Esophagus muscularis mucosa (tissue), 4 donors: Measurements from ENCODE around the gene RNF227. TPM values are rescaled to one million over a fixed set of nuclear protein-coding genes. Genes with fewer than 3 reads are reported as not detected.

Source experiments
- DNase-seq: peaks from one replicate; pipeline ENCODE4 v3.0.0-alpha.2; 2017; ENCODE audit errors: extremely low spot score
- H3K27ac ChIP-seq, 4 donors: fragments of 200-600 bp; sonication (generic); replicated peaks in 1 of 4; 1 replicate in 3 of 4; 2 replicates in 1 of 4; pipeline ENCODE4 v1.5.1; 2016 to 2019; ENCODE audit warnings: mild to moderate bottlenecking in 1 of 4
- H3K27me3 ChIP-seq, 4 donors: fragments of 200-600 bp; sonication (generic); one replicate each; pipeline versions ENCODE4 v1.5.1 to v1.6.0; 2016 to 2019
- H3K36me3 ChIP-seq, 4 donors: fragments of 200-600 bp; sonication (generic); one replicate each; pipeline ENCODE4 v1.5.1; 2016 to 2019
- H3K4me1 ChIP-seq, 4 donors: fragments of 200-600 bp; sonication (generic); one replicate each; pipeline ENCODE4 v1.5.1; 2016 to 2019
- H3K4me3 ChIP-seq, 4 donors: fragments of 200-600 bp; sonication (generic); 1 replicate in 2 of 4; 2 replicates in 2 of 4; pipeline ENCODE4 v1.5.1; 2016 to 2019; ENCODE audit warnings: mild to moderate bottlenecking in 4 of 4, moderate library complexity in 1 of 4
- H3K9me3 ChIP-seq, 4 donors: fragments of 200-600 bp; sonication (generic); 1 replicate in 3 of 4; 2 replicates in 1 of 4; pipeline ENCODE4 v1.5.1; 2016 to 2019
- EP300 ChIP-seq: sonication (generic); formaldehyde crosslinking; IDR thresholded peaks from one replicate; pipeline ENCODE4 v1.6.1; 2017; ENCODE audit warnings: antibody characterized with exemption
- POLR2A ChIP-seq: fragments of 450-650 bp; IDR thresholded peaks from one replicate; pipeline ENCODE4 v1.6.1; 2017; ENCODE audit warnings: antibody characterized with exemption, moderate library complexity, mild to moderate bottlenecking, low read depth
- POLR2AphosphoS5 ChIP-seq, 2 donors: sonication (generic); formaldehyde crosslinking; IDR thresholded peaks; one replicate each; pipeline ENCODE4 v1.6.1; 2017; ENCODE audit warnings: antibody characterized with exemption in 2 of 2
- WGBS: methylation state at CpG from one replicate; pipeline ENCODE4 v1.1.5; 2018; 5-methylcytosine and 5-hydroxymethylcytosine counted together
- intact Hi-C: fragments of 100-400 bp; cut with DNase I; formaldehyde crosslinking; loops from one replicate; pipeline ENCODE4 v1.15.1; 2023
- total RNA-seq, 4 donors: library from RNA; depleted of rRNA; stranded (reverse); fragments of >200 nt; gene quantifications; one replicate each; pipeline versions ENCODE4 v1.1.0 to v1.2.1, GENCODE V29; 2016
- TF ChIP-seq, protein P1 (sequence below), 3 experiments: fragments of 200-600 bp in 2 of 3; fragments of 450-650 bp in 1 of 3; sonication (generic) in 2 of 3; IDR thresholded peaks; one replicate each; pipeline ENCODE4 v1.5.1; 2017 to 2019; ENCODE audit warnings: antibody characterized with exemption in 3 of 3, mild to moderate bottlenecking in 2 of 3, moderate library complexity in 1 of 3

RNF227 gene
- total RNA-seq, 4 donors from 2014 or later = 2.1 to 29.2 (median 5.7) TPM

DNA sequence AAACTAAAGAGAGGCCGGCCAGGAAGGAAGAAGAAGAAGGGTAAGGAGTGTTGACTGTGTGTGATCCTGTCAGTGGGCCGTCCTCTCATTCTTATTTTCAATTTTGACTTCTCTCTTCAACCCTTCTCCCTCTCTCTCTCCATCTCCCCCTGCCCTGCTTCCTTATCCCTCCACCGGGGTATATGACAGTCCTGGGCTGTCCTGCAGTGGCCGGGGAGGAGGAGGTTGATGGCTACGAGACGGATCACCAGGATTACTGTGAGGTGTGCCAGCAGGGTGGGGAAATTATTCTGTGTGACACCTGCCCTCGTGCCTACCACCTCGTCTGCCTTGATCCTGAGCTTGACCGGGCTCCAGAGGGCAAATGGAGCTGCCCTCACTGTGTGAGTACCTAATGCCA lies 21.9 kb downstream of the RNF227 start:
- Histone ChIP-seq H3K36me3 (peaks cover 29 to 86% (median 62%) of the 10 kb centered on the region in 4 donors), H3K27me3 (no peaks in the 10 kb centered on the region), H3K4me1 (peaks cover 10 to 17% (median 13%) of the 10 kb centered on the region in 4 donors), H3K4me3 (no peak overlapping the region), H3K27ac (no peak overlapping the region), H3K9me3 (no peaks in the 10 kb centered on the region)
- TF ChIP-seq POLR2A (no peak), EP300 (no peak), POLR2AphosphoS5 (IDR thresholded peaks at IDR 0.05) (no peak)
- TF ChIP-seq, protein P1, sequence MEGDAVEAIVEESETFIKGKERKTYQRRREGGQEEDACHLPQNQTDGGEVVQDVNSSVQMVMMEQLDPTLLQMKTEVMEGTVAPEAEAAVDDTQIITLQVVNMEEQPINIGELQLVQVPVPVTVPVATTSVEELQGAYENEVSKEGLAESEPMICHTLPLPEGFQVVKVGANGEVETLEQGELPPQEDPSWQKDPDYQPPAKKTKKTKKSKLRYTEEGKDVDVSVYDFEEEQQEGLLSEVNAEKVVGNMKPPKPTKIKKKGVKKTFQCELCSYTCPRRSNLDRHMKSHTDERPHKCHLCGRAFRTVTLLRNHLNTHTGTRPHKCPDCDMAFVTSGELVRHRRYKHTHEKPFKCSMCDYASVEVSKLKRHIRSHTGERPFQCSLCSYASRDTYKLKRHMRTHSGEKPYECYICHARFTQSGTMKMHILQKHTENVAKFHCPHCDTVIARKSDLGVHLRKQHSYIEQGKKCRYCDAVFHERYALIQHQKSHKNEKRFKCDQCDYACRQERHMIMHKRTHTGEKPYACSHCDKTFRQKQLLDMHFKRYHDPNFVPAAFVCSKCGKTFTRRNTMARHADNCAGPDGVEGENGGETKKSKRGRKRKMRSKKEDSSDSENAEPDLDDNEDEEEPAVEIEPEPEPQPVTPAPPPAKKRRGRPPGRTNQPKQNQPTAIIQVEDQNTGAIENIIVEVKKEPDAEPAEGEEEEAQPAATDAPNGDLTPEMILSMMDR (IDR thresholded peaks at IDR 0.05) = no peak
- intact Hi-C loops = loop anchor here (5.0 kb wide), 1 partner anchor 72 kb away; no protein-coding TSS in a partner anchor
- DNase-seq = no peak
- 83% methylated on average over 9 of the region's 9 CpGs for WGBS

DNA sequence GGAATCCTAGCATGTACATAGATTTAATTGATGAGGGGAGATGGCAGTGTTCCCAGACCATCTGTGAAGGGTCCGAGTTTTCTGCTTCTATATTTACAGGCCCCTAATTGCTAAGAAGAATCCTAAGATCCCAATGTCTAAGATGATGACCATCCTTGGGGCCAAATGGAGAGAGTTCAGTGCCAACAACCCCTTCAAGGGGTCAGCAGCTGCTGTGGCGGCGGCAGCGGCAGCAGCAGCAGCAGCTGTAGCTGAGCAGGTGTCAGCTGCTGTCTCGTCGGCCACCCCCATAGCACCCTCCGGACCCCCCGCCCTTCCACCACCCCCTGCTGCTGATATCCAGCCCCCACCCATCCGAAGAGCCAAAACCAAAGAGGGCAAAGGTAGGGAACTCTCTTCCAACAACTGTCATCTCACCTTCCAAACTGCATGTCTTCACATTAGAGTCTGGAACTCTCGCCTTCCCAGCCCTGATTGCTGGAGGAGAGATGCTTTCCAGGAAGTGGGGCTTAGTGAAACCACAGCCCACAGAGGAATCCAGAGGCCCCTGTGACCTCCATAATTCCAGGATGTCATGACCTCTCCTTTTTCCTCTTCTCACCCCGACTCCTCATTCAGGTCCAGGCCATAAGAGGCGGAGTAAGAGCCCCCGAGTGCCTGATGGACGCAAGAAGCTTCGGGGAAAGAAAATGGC lies 22.8 kb downstream of the RNF227 start:
- intact Hi-C loops = loop anchor here (5.0 kb wide), 1 partner anchor 71 kb away; no protein-coding TSS in a partner anchor
- DNase-seq = no peak
- WGBS = 66% methylated on average over 12 of the region's 15 CpGs
- TF ChIP-seq, protein P1 (IDR thresholded peaks at IDR 0.05) = no peak
- TF ChIP-seq POLR2A = no peak
- TF ChIP-seq POLR2AphosphoS5 (IDR thresholded peaks at IDR 0.05) = no peak
- no peak for TF ChIP-seq EP300
- H3K4me1 ChIP-seq = peaks cover 19 to 26% (median 22%) of the 10 kb centered on the region in 4 donors
- peaks cover 20 to 77% (median 53%) of the 10 kb centered on the region in 4 donors for H3K36me3 ChIP-seq
- no peaks in the 10 kb centered on the region for H3K9me3 ChIP-seq
- no peaks in the 10 kb centered on the region for H3K27me3 ChIP-seq
- no peak overlapping the region for H3K27ac ChIP-seq
- no peak overlapping the region for H3K4me3 ChIP-seq

DNA sequence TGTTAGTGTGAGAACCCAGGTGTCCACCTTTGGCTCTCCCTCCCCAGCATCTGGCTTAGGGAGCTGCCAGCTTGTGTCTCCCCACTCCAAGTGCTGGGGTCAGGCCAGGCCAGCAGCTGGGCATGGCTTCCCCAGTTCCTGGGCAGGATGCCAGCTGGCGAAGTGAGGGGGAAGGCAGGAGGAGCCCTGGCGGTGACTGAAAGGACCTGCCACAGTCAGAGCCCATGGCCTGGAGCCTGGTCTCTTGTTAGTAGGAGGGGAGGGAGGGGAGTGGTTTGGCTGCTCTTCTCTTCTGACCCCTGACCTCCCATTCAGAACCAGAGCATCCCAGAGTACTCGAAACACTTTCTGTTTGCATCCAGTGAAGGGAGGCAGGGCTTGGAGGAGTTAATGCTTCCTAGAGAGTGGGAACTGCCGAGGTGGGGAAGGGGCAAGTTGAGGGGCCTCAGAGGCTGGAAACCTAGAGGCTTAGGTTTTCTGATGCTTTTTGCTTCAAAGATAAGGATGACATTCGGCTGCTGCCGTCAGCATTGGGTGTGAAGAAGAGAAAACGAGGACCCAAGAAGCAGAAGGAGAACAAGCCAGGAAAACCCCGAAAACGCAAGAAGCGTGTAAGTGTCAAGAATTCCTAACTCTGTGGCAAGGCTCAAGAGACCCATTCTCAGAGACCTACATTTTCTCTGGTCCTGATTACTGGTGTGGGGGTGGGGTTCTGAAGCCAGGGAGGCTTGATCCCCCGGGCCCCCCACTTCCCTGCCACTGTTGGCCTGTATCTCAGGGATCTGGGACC lies 26.7 kb downstream of the RNF227 start:
- Histone ChIP-seq H3K27ac (peak overlapping the region; percentile 90 to 96 (median 94)), H3K4me1 (peaks cover 44 to 58% (median 53%) of the 10 kb centered on the region in 4 donors), H3K4me3 (peak overlapping the region; percentile 27 to 93 (median 86)), H3K27me3 (no peaks in the 10 kb centered on the region), H3K36me3 (peaks cover 9 to 37% (median 24%) of the 10 kb centered on the region in 4 donors), H3K9me3 (no peaks in the 10 kb centered on the region)
- WGBS = 13% methylated on average over 11 of the region's 11 CpGs
- TF ChIP-seq POLR2A (no peak), POLR2AphosphoS5 (IDR thresholded peaks at IDR 0.05) (peak; percentile 92 to 99), EP300 (no peak)
- TF ChIP-seq, protein P1 (IDR thresholded peaks at IDR 0.05) = peak; percentile 23 to 68 (median 41)
- intact Hi-C loops = no loop called here
- DNase-seq = peak; percentile 96

DNA sequence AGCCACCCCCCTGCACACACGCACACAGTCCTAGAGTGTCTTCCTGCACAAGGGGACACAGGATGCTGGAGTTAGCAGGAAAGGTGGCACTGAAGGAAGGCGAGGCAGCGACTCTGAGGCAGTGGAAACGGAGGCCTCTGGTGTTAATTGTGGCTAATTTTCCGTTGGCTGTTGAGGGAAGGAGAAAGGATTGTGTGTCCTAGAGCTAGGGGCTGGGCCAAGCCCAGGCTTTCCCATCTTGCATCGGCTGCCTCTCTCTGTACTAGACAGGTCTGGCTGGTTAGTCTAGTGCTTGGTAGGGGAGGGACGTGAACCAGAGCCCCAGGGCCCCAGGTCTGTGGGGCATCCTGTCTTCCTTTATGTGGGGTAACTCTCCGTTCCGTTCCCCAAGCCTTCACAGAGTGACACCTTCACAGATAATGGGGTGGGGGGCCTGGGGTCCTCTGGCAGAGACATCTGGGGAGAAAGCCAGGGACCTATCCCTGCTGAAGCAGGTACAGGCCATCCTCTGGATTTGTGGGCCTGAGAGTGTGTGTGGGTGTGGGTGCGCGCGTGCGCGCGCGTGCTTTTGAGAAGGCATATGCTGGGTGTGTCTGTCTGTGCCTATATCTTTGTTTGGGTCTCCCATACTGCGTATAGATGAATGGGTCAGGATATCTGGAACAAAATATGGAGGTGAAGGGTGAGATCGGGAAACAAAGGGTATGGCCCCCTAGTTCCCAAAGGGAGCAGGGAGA lies 27.7 kb downstream of the RNF227 start, which contains the start of gene CHD3:
CHD3 (plus strand) TSS at position 606 of the 737 bp plus-strand sequence. CDS start 212 bp downstream, outside the sequence.
- 38% methylated on average over 18 of the region's 18 CpGs for WGBS
- H3K4me1 ChIP-seq = peaks cover 47 to 67% (median 62%) of the 10 kb centered on the region in 4 donors
- intact Hi-C loops = no loop called here

More for the DNA sequence above, 27.7 kb downstream of the RNF227 start, which contains the start of gene CHD3:
- peak within 1 kb of the TSS; percentile 90 to 96 (median 94) for H3K27ac ChIP-seq
- H3K9me3 ChIP-seq = no peaks in the 10 kb centered on the region
- H3K27me3 ChIP-seq = no peaks in the 10 kb centered on the region
- TF ChIP-seq, protein P1 (IDR thresholded peaks at IDR 0.05) = no peak
- TF ChIP-seq POLR2A (no peak), POLR2AphosphoS5 (IDR thresholded peaks at IDR 0.05) (peak in 1 of 2 donors; percentile 11), EP300 (no peak)
- H3K4me3 ChIP-seq = peak within 1 kb of the TSS; percentile 84 to 93 (median 90)
- H3K36me3 ChIP-seq = peaks cover 0 to 27% (median 14%) of the 10 kb centered on the region in 4 donors
- DNase-seq = no peak
